ENCODE measurements around the gene MMP10. TPM values are rescaled to one million over a fixed set of nuclear protein-coding genes. Genes with fewer than 3 reads are reported as not detected.

Gene MMP10
- total RNA-seq, 1 donor from 2014 or later: not detected

GRCh38 chr11:102798012-102798746 is 17.8 kb upstream of the MMP10 start, which contains the start of gene MMP1:
Gene MMP1 (minus strand): TSS chr11:102798160. CDS start chr11:102798092, 68 bp downstream.
- no peaks in the 10 kb centered on the region for H3K36me3 Mint-ChIP-seq (ENCODE audit: low read depth)
- no peak within 1 kb of the TSS for H3K27ac Mint-ChIP-seq
- intact Hi-C loops (cut with micrococcal nuclease): no loop called here
- H3K9me3 Mint-ChIP-seq: no peaks in the 10 kb centered on the region
- no peaks in the 10 kb centered on the region for H3K4me1 Mint-ChIP-seq
- no peak for DNase-seq
- no peak within 1 kb of the TSS for H3K4me3 Mint-ChIP-seq
- H3K27me3 Mint-ChIP-seq: peaks cover 2% of the 10 kb centered on the region

- no peaks in the 10 kb centered on the region for H3K36me3 Mint-ChIP-seq (ENCODE audit: low read depth)
- no peak for DNase-seq
- H3K9me3 Mint-ChIP-seq: no peaks in the 10 kb centered on the region
- no peaks in the 10 kb centered on the region for H3K4me1 Mint-ChIP-seq
- peaks cover 4% of the 10 kb centered on the region for H3K27me3 Mint-ChIP-seq
- H3K27ac Mint-ChIP-seq: no peak overlapping the region
- intact Hi-C loops (cut with micrococcal nuclease): no loop called here
- H3K4me3 Mint-ChIP-seq: no peak overlapping the region
Measured at GRCh38 chr11:102794382-102794781, 14.0 kb upstream of the MMP10 start.

GRCh38 chr11:102793677-102794290 is 13.4 kb upstream of the MMP10 start:
- no peak for DNase-seq
- Mint-ChIP-seq H3K4me3 (no peak overlapping the region), H3K27me3 (peaks cover 4% of the 10 kb centered on the region), H3K4me1 (no peaks in the 10 kb centered on the region), H3K36me3 (ENCODE audit: low read depth) (no peaks in the 10 kb centered on the region), H3K9me3 (no peaks in the 10 kb centered on the region), H3K27ac (no peak overlapping the region)
- intact Hi-C loops (cut with micrococcal nuclease): no loop called here

GRCh38 chr11:102792604-102793003 is 12.2 kb upstream of the MMP10 start:
- Mint-ChIP-seq H3K4me3 (no peak overlapping the region), H3K27me3 (peaks cover 4% of the 10 kb centered on the region), H3K4me1 (no peaks in the 10 kb centered on the region), H3K9me3 (no peaks in the 10 kb centered on the region), H3K36me3 (ENCODE audit: low read depth) (no peaks in the 10 kb centered on the region), H3K27ac (no peak overlapping the region)
- no peak for DNase-seq
- intact Hi-C loops (cut with micrococcal nuclease): no loop called here

GRCh38 chr11:102791271-102792036 is 11.0 kb upstream of the MMP10 start:
- intact Hi-C loops (cut with micrococcal nuclease): no loop called here
- Mint-ChIP-seq H3K4me1 (no peaks in the 10 kb centered on the region), H3K4me3 (no peak overlapping the region), H3K9me3 (no peaks in the 10 kb centered on the region), H3K27ac (no peak overlapping the region), H3K27me3 (peaks cover 6% of the 10 kb centered on the region), H3K36me3 (ENCODE audit: low read depth) (no peaks in the 10 kb centered on the region)
- DNase-seq: no peak

- intact Hi-C loops (cut with micrococcal nuclease): no loop called here
- Mint-ChIP-seq H3K9me3 (no peaks in the 10 kb centered on the region), H3K27me3 (peaks cover 6% of the 10 kb centered on the region), H3K4me1 (no peaks in the 10 kb centered on the region), H3K27ac (no peak overlapping the region), H3K4me3 (no peak overlapping the region), H3K36me3 (ENCODE audit: low read depth) (no peaks in the 10 kb centered on the region)
- no peak for DNase-seq
Measured at GRCh38 chr11:102788334-102788995, 8.0 kb upstream of the MMP10 start.

- no peak for DNase-seq
- Mint-ChIP-seq H3K36me3 (ENCODE audit: low read depth) (no peaks in the 10 kb centered on the region), H3K27ac (no peak overlapping the region), H3K27me3 (peaks cover 12% of the 10 kb centered on the region), H3K4me1 (no peaks in the 10 kb centered on the region), H3K4me3 (no peak overlapping the region), H3K9me3 (no peaks in the 10 kb centered on the region)
- intact Hi-C loops (cut with micrococcal nuclease): no loop called here
Measured at GRCh38 chr11:102784380-102784779, 4.0 kb upstream of the MMP10 start.

GRCh38 chr11:102783720-102784119 is 3.3 kb upstream of the MMP10 start:
- DNase-seq: no peak
- no peak overlapping the region for H3K4me3 Mint-ChIP-seq
- intact Hi-C loops (cut with micrococcal nuclease): no loop called here
- H3K27me3 Mint-ChIP-seq: peaks cover 12% of the 10 kb centered on the region
- no peaks in the 10 kb centered on the region for H3K4me1 Mint-ChIP-seq
- no peaks in the 10 kb centered on the region for H3K9me3 Mint-ChIP-seq
- no peak overlapping the region for H3K27ac Mint-ChIP-seq
- H3K36me3 Mint-ChIP-seq (ENCODE audit: low read depth): no peaks in the 10 kb centered on the region

GRCh38 chr11:102783016-102783415 is 2.6 kb upstream of the MMP10 start:
- Mint-ChIP-seq H3K27me3 (peaks cover 12% of the 10 kb centered on the region), H3K27ac (no peak overlapping the region), H3K9me3 (no peaks in the 10 kb centered on the region), H3K36me3 (ENCODE audit: low read depth) (no peaks in the 10 kb centered on the region), H3K4me1 (no peaks in the 10 kb centered on the region), H3K4me3 (no peak overlapping the region)
- intact Hi-C loops (cut with micrococcal nuclease): no loop called here
- DNase-seq: no peak

- Mint-ChIP-seq H3K4me3 (no peak overlapping the region), H3K27me3 (peaks cover 9% of the 10 kb centered on the region), H3K4me1 (no peaks in the 10 kb centered on the region), H3K36me3 (ENCODE audit: low read depth) (no peaks in the 10 kb centered on the region), H3K9me3 (no peaks in the 10 kb centered on the region), H3K27ac (no peak overlapping the region)
- no peak for DNase-seq
- intact Hi-C loops (cut with micrococcal nuclease): no loop called here
Measured at GRCh38 chr11:102781676-102782075, 1.2 kb upstream of the MMP10 start.

GRCh38 chr11:102776454-102776853 is 4.0 kb downstream of the MMP10 start:
- no peaks in the 10 kb centered on the region for H3K4me1 Mint-ChIP-seq
- peaks cover 17% of the 10 kb centered on the region for H3K27me3 Mint-ChIP-seq
- no peaks in the 10 kb centered on the region for H3K9me3 Mint-ChIP-seq
- no peaks in the 10 kb centered on the region for H3K36me3 Mint-ChIP-seq (ENCODE audit: low read depth)
- no peak overlapping the region for H3K27ac Mint-ChIP-seq
- no peak for DNase-seq
- H3K4me3 Mint-ChIP-seq: no peak overlapping the region
- intact Hi-C loops (cut with micrococcal nuclease): no loop called here

- DNase-seq: no peak
- H3K4me1 Mint-ChIP-seq: no peaks in the 10 kb centered on the region
- intact Hi-C loops (cut with micrococcal nuclease): no loop called here
- H3K27ac Mint-ChIP-seq: no peak overlapping the region
- H3K36me3 Mint-ChIP-seq (ENCODE audit: low read depth): no peaks in the 10 kb centered on the region
- no peak overlapping the region for H3K4me3 Mint-ChIP-seq
- peaks cover 12% of the 10 kb centered on the region for H3K27me3 Mint-ChIP-seq
- H3K9me3 Mint-ChIP-seq: no peaks in the 10 kb centered on the region
Measured at GRCh38 chr11:102773386-102773785, 7.0 kb downstream of the MMP10 start.

GRCh38 chr11:102771351-102771750 is 9.1 kb downstream of the MMP10 start:
- Mint-ChIP-seq H3K4me1 (no peaks in the 10 kb centered on the region), H3K27me3 (peaks cover 12% of the 10 kb centered on the region), H3K27ac (no peak overlapping the region), H3K9me3 (no peaks in the 10 kb centered on the region), H3K36me3 (ENCODE audit: low read depth) (no peaks in the 10 kb centered on the region), H3K4me3 (no peak overlapping the region)
- DNase-seq: no peak
- intact Hi-C loops (cut with micrococcal nuclease): no loop called here

GRCh38 chr11:102770191-102770590 is 10.2 kb downstream of the MMP10 start:
- intact Hi-C loops (cut with micrococcal nuclease): no loop called here
- H3K4me3 Mint-ChIP-seq: no peak overlapping the region
- peaks cover 10% of the 10 kb centered on the region for H3K27me3 Mint-ChIP-seq
- H3K4me1 Mint-ChIP-seq: no peaks in the 10 kb centered on the region
- no peak for DNase-seq
- no peaks in the 10 kb centered on the region for H3K36me3 Mint-ChIP-seq (ENCODE audit: low read depth)
- H3K9me3 Mint-ChIP-seq: no peaks in the 10 kb centered on the region
- H3K27ac Mint-ChIP-seq: no peak overlapping the region

Data from activated CD4-positive, alpha-beta T cell treated with anti-CD3 and anti-CD28 coated beads, Interleukin-2, amount 10 ng/mL, durations not matched to agents 24 days and 14 days (primary cell).